ENCODE data around the gene SH2B3. TPM values are rescaled to one million over a fixed set of nuclear protein-coding genes. Genes with fewer than 3 reads are reported as not detected.

Gene SH2B3
- total and polyA plus RNA-seq, 4 donors = 9.6 to 46.0 (median 17.9) TPM

GRCh38 chr12:111404362-111405148 lies 1.2 kb upstream of the SH2B3 start:
- Histone ChIP-seq H3K27me3 (ENCODE audit: control insufficient read depth in 3 of 3, insufficient read depth in 3 of 3, low read length in 2 of 3) (no peaks in the 10 kb centered on the region), H3K36me3 (ENCODE audit: control insufficient read depth in 4 of 4, insufficient read depth in 4 of 4, low read length in 4 of 4) (no peaks in the 10 kb centered on the region), H3K9ac (ENCODE audit: insufficient read depth in 1 of 2, low read length in 2 of 2) (no peak overlapping the region), H3K4me1 (ENCODE audit: control insufficient read depth in 5 of 5, insufficient read depth in 5 of 5, low read length in 5 of 5) (peaks cover 0 to 27% (median 6%) of the 10 kb centered on the region in 5 donors), H3K4me3 (peak overlapping the region; percentile 42), H3K9me3 (ENCODE audit: control insufficient read depth in 4 of 4, insufficient read depth in 3 of 4, low read length in 3 of 4) (no peaks in the 10 kb centered on the region), H3K27ac (ENCODE audit: low read depth in 1 of 2, low read length in 1 of 2) (peak overlapping the region; percentile 52 to 91)
- ATAC-seq (ENCODE audit: insufficient read depth, low FRiP score) (no peak), DNase-seq (peak in 2 of 3 donors; percentile 18 to 42)
- TF ChIP-seq, protein P1, sequence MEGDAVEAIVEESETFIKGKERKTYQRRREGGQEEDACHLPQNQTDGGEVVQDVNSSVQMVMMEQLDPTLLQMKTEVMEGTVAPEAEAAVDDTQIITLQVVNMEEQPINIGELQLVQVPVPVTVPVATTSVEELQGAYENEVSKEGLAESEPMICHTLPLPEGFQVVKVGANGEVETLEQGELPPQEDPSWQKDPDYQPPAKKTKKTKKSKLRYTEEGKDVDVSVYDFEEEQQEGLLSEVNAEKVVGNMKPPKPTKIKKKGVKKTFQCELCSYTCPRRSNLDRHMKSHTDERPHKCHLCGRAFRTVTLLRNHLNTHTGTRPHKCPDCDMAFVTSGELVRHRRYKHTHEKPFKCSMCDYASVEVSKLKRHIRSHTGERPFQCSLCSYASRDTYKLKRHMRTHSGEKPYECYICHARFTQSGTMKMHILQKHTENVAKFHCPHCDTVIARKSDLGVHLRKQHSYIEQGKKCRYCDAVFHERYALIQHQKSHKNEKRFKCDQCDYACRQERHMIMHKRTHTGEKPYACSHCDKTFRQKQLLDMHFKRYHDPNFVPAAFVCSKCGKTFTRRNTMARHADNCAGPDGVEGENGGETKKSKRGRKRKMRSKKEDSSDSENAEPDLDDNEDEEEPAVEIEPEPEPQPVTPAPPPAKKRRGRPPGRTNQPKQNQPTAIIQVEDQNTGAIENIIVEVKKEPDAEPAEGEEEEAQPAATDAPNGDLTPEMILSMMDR (IDR thresholded peaks at IDR 0.05; ENCODE audit: control extremely low read depth, extremely low read depth) = no peak
- 26 to 29% methylated on average over 20 to 21 of the region's 21 CpGs for WGBS, 2 donors

GRCh38 chr12:111405149-111405858 lies 419 bp upstream of the SH2B3 start:
- H3K4me1 ChIP-seq (ENCODE audit: control insufficient read depth in 5 of 5, insufficient read depth in 5 of 5, low read length in 5 of 5) = peaks cover 0 to 34% (median 8%) of the 10 kb centered on the region in 5 donors
- peak; percentile 88 to 92 (median 88) for DNase-seq
- H3K27ac ChIP-seq (ENCODE audit: low read depth in 1 of 2, low read length in 1 of 2) = peak overlapping the region; percentile 52 to 91
- H3K27me3 ChIP-seq (ENCODE audit: control insufficient read depth in 3 of 3, insufficient read depth in 3 of 3, low read length in 2 of 3) = no peaks in the 10 kb centered on the region
- H3K9me3 ChIP-seq (ENCODE audit: control insufficient read depth in 4 of 4, insufficient read depth in 3 of 4, low read length in 3 of 4) = no peaks in the 10 kb centered on the region
- peak overlapping the region; percentile 42 for H3K4me3 ChIP-seq
- TF ChIP-seq, protein P1 (IDR thresholded peaks at IDR 0.05; ENCODE audit: control extremely low read depth, extremely low read depth) = peak; percentile 31
- 0 to 1% methylated on average over 44 to 59 of the region's 59 CpGs for WGBS, 2 donors
- H3K36me3 ChIP-seq (ENCODE audit: control insufficient read depth in 4 of 4, insufficient read depth in 4 of 4, low read length in 4 of 4) = no peaks in the 10 kb centered on the region
- no peak overlapping the region for H3K9ac ChIP-seq (ENCODE audit: insufficient read depth in 1 of 2, low read length in 2 of 2)
- ATAC-seq (ENCODE audit: insufficient read depth, low FRiP score) = peak; percentile 91

GRCh38 chr12:111406474-111407376 lies 1.0 kb downstream of the SH2B3 start:
- H3K4me3 ChIP-seq = peak overlapping the region; percentile 95
- TF ChIP-seq, protein P1 (IDR thresholded peaks at IDR 0.05; ENCODE audit: control extremely low read depth, extremely low read depth) = no peak
- peak overlapping the region; percentile 34 to 59 for H3K9ac ChIP-seq (ENCODE audit: insufficient read depth in 1 of 2, low read length in 2 of 2)
- peaks cover 0 to 39% (median 13%) of the 10 kb centered on the region in 5 donors for H3K4me1 ChIP-seq (ENCODE audit: control insufficient read depth in 5 of 5, insufficient read depth in 5 of 5, low read length in 5 of 5)
- H3K9me3 ChIP-seq (ENCODE audit: control insufficient read depth in 4 of 4, insufficient read depth in 3 of 4, low read length in 3 of 4) = no peaks in the 10 kb centered on the region
- DNase-seq = peak in 1 of 3 donors; percentile 32
- no peak for ATAC-seq (ENCODE audit: insufficient read depth, low FRiP score)
- no peaks in the 10 kb centered on the region for H3K27me3 ChIP-seq (ENCODE audit: control insufficient read depth in 3 of 3, insufficient read depth in 3 of 3, low read length in 2 of 3)
- peak overlapping the region; percentile 93 to 97 for H3K27ac ChIP-seq (ENCODE audit: low read depth in 1 of 2, low read length in 1 of 2)
- H3K36me3 ChIP-seq (ENCODE audit: control insufficient read depth in 4 of 4, insufficient read depth in 4 of 4, low read length in 4 of 4) = no peaks in the 10 kb centered on the region
- 8 to 13% methylated on average over 33 to 34 of the region's 34 CpGs for WGBS, 2 donors
